ENCODE measurements around the gene SPAG16.
"Not testable (repeated sequence)": the region's sequence is repeated elsewhere in the genome, so short reads cannot be mapped to it uniquely, and the experiment has no call there.

Gene SPAG16

GRCh38 chr2:214057986-214058385, 773.7 kb downstream of the SPAG16 start:
- Histone ChIP-seq H2AFZ (ENCODE audit: low read depth) (no peak overlapping the region), H3K79me2 (ENCODE audit: insufficient read depth, low read depth) (no peaks in the 10 kb centered on the region), H3K9ac (no peak overlapping the region), H4K20me1 (ENCODE audit: insufficient read depth) (no peaks in the 10 kb centered on the region), H3K4me1 (ENCODE audit: low read depth, poor library complexity, severe bottlenecking) (no peaks in the 10 kb centered on the region), H3K4me2 (no peak overlapping the region), H3K27ac (no peak overlapping the region), H3K36me3 (ENCODE audit: insufficient read depth) (no peaks in the 10 kb centered on the region), H3K4me3 (IDR thresholded peaks at IDR 0.05; ENCODE audit: insufficient read depth, low read depth, low read length) (no peak overlapping the region), H3K27me3 (ENCODE audit: insufficient read depth, low read depth) (no peaks in the 10 kb centered on the region)
- TF ChIP-seq CTCF (conservative IDR thresholded peaks at IDR 0.05; ENCODE audit: low read depth, low read length), result no peak

- not testable (repeated sequence) for H3K4me1 ChIP-seq (ENCODE audit: low read depth, poor library complexity, severe bottlenecking); H4K20me1 ChIP-seq (ENCODE audit: insufficient read depth); H2AFZ ChIP-seq (ENCODE audit: low read depth); H3K4me3 ChIP-seq (IDR thresholded peaks at IDR 0.05; ENCODE audit: insufficient read depth, low read depth, low read length); H3K4me2 ChIP-seq; H3K27me3 ChIP-seq (ENCODE audit: insufficient read depth, low read depth); H3K79me2 ChIP-seq (ENCODE audit: insufficient read depth, low read depth); H3K36me3 ChIP-seq (ENCODE audit: insufficient read depth); H3K9ac ChIP-seq; H3K27ac ChIP-seq
Measured at GRCh38 chr2:214062279-214062678, 778.0 kb downstream of the SPAG16 start.

GRCh38 chr2:214064471-214064870, 780.2 kb downstream of the SPAG16 start:
- Histone ChIP-seq H3K4me1 (ENCODE audit: low read depth, poor library complexity, severe bottlenecking) (no peaks in the 10 kb centered on the region), H3K4me2 (no peak overlapping the region), H2AFZ (ENCODE audit: low read depth) (no peak overlapping the region), H3K9ac (no peak overlapping the region), H3K27me3 (ENCODE audit: insufficient read depth, low read depth) (no peaks in the 10 kb centered on the region), H3K36me3 (ENCODE audit: insufficient read depth) (no peaks in the 10 kb centered on the region), H3K79me2 (ENCODE audit: insufficient read depth, low read depth) (no peaks in the 10 kb centered on the region), H3K4me3 (IDR thresholded peaks at IDR 0.05; ENCODE audit: insufficient read depth, low read depth, low read length) (no peak overlapping the region), H4K20me1 (ENCODE audit: insufficient read depth) (no peaks in the 10 kb centered on the region), H3K27ac (no peak overlapping the region)
- no peak for TF ChIP-seq CTCF (conservative IDR thresholded peaks at IDR 0.05; ENCODE audit: low read depth, low read length)

GRCh38 chr2:214066862-214067261, 782.6 kb downstream of the SPAG16 start:
- Histone ChIP-seq H3K4me1 (ENCODE audit: low read depth, poor library complexity, severe bottlenecking) (no peaks in the 10 kb centered on the region), H3K9ac (no peak overlapping the region), H2AFZ (ENCODE audit: low read depth) (no peak overlapping the region), H4K20me1 (ENCODE audit: insufficient read depth) (no peaks in the 10 kb centered on the region), H3K79me2 (ENCODE audit: insufficient read depth, low read depth) (no peaks in the 10 kb centered on the region), H3K36me3 (ENCODE audit: insufficient read depth) (no peaks in the 10 kb centered on the region), H3K4me2 (no peak overlapping the region), H3K27me3 (ENCODE audit: insufficient read depth, low read depth) (no peaks in the 10 kb centered on the region), H3K4me3 (IDR thresholded peaks at IDR 0.05; ENCODE audit: insufficient read depth, low read depth, low read length) (no peak overlapping the region), H3K27ac (no peak overlapping the region)
- no peak for TF ChIP-seq CTCF (conservative IDR thresholded peaks at IDR 0.05; ENCODE audit: low read depth, low read length)

- Histone ChIP-seq H3K27me3 (ENCODE audit: insufficient read depth, low read depth) (no peaks in the 10 kb centered on the region), H3K4me3 (IDR thresholded peaks at IDR 0.05; ENCODE audit: insufficient read depth, low read depth, low read length) (no peak overlapping the region), H3K4me1 (ENCODE audit: low read depth, poor library complexity, severe bottlenecking) (no peaks in the 10 kb centered on the region), H3K4me2 (no peak overlapping the region), H3K79me2 (ENCODE audit: insufficient read depth, low read depth) (no peaks in the 10 kb centered on the region), H3K27ac (no peak overlapping the region), H3K9ac (no peak overlapping the region), H3K36me3 (ENCODE audit: insufficient read depth) (no peaks in the 10 kb centered on the region), H2AFZ (ENCODE audit: low read depth) (no peak overlapping the region), H4K20me1 (ENCODE audit: insufficient read depth) (no peaks in the 10 kb centered on the region)
- TF ChIP-seq CTCF (conservative IDR thresholded peaks at IDR 0.05; ENCODE audit: low read depth, low read length), result no peak
Measured at GRCh38 chr2:214069254-214069653, 785.0 kb downstream of the SPAG16 start.

Data from KMS-11 (cell line).